Measurements from ENCODE around the gene ANGPTL2. TPM values are rescaled to one million over a fixed set of nuclear protein-coding genes. Genes with fewer than 3 reads are reported as not detected.

ANGPTL2 gene
- total and polyA plus RNA-seq, 2 of the 4 experiments (the other 2 are of a cell fraction) = 9.5 to 25.1 TPM

DNA sequence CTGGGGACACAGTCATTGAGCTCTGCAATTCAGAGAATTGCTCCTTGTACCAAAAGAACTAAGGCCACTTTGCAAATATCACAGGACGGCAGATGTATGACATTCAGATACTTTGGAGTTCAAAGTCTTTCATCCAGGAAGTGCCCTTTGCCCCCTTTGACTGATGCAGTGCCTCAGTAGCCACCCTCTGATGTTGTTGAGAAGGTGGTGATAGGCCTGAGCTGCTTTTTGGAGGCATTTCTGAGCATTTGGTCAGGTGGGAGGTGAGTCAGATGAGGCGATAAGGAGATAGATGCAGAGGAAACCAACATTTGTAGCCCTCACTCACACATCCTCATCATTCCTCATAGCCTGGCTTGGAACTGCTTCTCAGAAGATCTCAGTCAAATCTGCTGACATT, 63.4 kb downstream of the ANGPTL2 start:
- intact Hi-C loops (cut with micrococcal nuclease) (no loop called here), dilution Hi-C loops (cut with HindIII; ENCODE audit: low sequenced_read_pairs, unreplicated experiment) (no loop called here), in situ Hi-C loops (cut with MboI; ENCODE audit: low sequenced_read_pairs) (no loop called here)
- Histone ChIP-seq H4K8ac (ENCODE audit: low read depth in 2 of 2, low read length in 2 of 2) (no peak overlapping the region; a peak in 1 of 4 replicates), H2BK15ac (ENCODE audit: low read depth, low read length) (peak overlapping the region; percentile 38; the same call in 1 of the 3 replicates), H3K56ac (ENCODE audit: extremely low read depth, insufficient read depth, low read length) (no peak overlapping the region), H3K9me3 (ENCODE audit: control insufficient read depth, insufficient read depth, low read length) (no peaks in the 10 kb centered on the region), H4K5ac (ENCODE audit: low read depth, low read length) (no peak overlapping the region), H4K20me1 (ENCODE audit: insufficient read depth, low read length) (no peaks in the 10 kb centered on the region), H3K4me3 (ENCODE audit: insufficient read depth, low read depth, low read length) (no peak overlapping the region), H3K4me1 (ENCODE audit: control insufficient read depth, insufficient read depth, low read length) (peaks cover 8% of the 10 kb centered on the region), H3K4me2 (ENCODE audit: low read depth, low read length) (no peak overlapping the region), H2BK20ac (ENCODE audit: low read depth, low read length) (no peak overlapping the region), H3K18ac (ENCODE audit: low read depth, low read length) (no peak overlapping the region), H3K14ac (replicated peaks; ENCODE audit: low read depth, low read length) (no peak overlapping the region), H4K91ac (ENCODE audit: insufficient read depth, low read depth, low read length) (no peak overlapping the region; the same call in 1 of the 2 replicates), H3K9ac (ENCODE audit: low read depth, low read length) (no peak overlapping the region), H2AK9ac (replicated peaks; ENCODE audit: low read depth, low read length, poor library complexity) (no peak overlapping the region), H2BK5ac (ENCODE audit: low read depth, low read length, poor library complexity, severe bottlenecking) (no peak overlapping the region), H3K79me1 (ENCODE audit: low read depth in 1 of 2, low read length in 2 of 2) (no peaks in the 10 kb centered on the region), H3K27me3 (ENCODE audit: control insufficient read depth, insufficient read depth, low read length) (no peaks in the 10 kb centered on the region), H3K27ac (ENCODE audit: insufficient read depth, low read length) (no peak overlapping the region), H3K36me3 (ENCODE audit: control insufficient read depth, insufficient read depth, low read length) (no peaks in the 10 kb centered on the region), H2AK5ac (ENCODE audit: low read depth, low read length) (0 out of 2 replicates have a peak overlapping the region, but pooled peaks have one; percentile 28), H2BK120ac (ENCODE audit: low read depth, low read length) (no peak overlapping the region), H3K4ac (ENCODE audit: low read depth, low read length) (peak overlapping the region; percentile 25), H2AFZ (replicated peaks; ENCODE audit: low read length, poor library complexity) (no peak overlapping the region), H3K23ac (ENCODE audit: low read depth, low read length) (no peak overlapping the region), H3K9me1 (ENCODE audit: insufficient read depth, low read length) (peaks cover 15% of the 10 kb centered on the region)
- ChIA-PET CTCF (no interaction called here), POLR2A (ENCODE audit: unreplicated experiment) (no interaction called here)
- TF ChIP-seq MXI1 (IDR thresholded peaks at IDR 0.05; ENCODE audit: borderline replicate concordance, low read depth, low read length) = no peak
- TF ChIP-seq CHD1 (IDR thresholded peaks at IDR 0.05; ENCODE audit: low read depth, low read length) = no peak
- TF ChIP-seq MAZ (IDR thresholded peaks at IDR 0.05; ENCODE audit: borderline replicate concordance, low read depth, low read length) = no peak
- no peak for TF ChIP-seq MAFK (IDR thresholded peaks at IDR 0.05; ENCODE audit: low read depth, low read length)
- no peak for TF ChIP-seq RCOR1 (IDR thresholded peaks at IDR 0.05; ENCODE audit: insufficient replicate concordance, low read length)
- TF ChIP-seq, protein P1, sequence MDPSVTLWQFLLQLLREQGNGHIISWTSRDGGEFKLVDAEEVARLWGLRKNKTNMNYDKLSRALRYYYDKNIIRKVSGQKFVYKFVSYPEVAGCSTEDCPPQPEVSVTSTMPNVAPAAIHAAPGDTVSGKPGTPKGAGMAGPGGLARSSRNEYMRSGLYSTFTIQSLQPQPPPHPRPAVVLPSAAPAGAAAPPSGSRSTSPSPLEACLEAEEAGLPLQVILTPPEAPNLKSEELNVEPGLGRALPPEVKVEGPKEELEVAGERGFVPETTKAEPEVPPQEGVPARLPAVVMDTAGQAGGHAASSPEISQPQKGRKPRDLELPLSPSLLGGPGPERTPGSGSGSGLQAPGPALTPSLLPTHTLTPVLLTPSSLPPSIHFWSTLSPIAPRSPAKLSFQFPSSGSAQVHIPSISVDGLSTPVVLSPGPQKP (IDR thresholded peaks at IDR 0.05; ENCODE audit: borderline replicate concordance, low read depth, low read length) = no peak
- TF ChIP-seq CEBPB (IDR thresholded peaks at IDR 0.05; ENCODE audit: low read depth, low read length) = no peak
- no peak for TF ChIP-seq RFX5 (IDR thresholded peaks at IDR 0.05; ENCODE audit: low read depth, low read length)
- TF ChIP-seq, protein P2, sequence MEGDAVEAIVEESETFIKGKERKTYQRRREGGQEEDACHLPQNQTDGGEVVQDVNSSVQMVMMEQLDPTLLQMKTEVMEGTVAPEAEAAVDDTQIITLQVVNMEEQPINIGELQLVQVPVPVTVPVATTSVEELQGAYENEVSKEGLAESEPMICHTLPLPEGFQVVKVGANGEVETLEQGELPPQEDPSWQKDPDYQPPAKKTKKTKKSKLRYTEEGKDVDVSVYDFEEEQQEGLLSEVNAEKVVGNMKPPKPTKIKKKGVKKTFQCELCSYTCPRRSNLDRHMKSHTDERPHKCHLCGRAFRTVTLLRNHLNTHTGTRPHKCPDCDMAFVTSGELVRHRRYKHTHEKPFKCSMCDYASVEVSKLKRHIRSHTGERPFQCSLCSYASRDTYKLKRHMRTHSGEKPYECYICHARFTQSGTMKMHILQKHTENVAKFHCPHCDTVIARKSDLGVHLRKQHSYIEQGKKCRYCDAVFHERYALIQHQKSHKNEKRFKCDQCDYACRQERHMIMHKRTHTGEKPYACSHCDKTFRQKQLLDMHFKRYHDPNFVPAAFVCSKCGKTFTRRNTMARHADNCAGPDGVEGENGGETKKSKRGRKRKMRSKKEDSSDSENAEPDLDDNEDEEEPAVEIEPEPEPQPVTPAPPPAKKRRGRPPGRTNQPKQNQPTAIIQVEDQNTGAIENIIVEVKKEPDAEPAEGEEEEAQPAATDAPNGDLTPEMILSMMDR (conservative IDR thresholded peaks at IDR 0.05; ENCODE audit: low read depth, low read length) = no peak
- TF ChIP-seq RAD21 (IDR thresholded peaks at IDR 0.05; ENCODE audit: low read length) = no peak
- TF ChIP-seq FOS (IDR thresholded peaks at IDR 0.05; ENCODE audit: low read depth, low read length) = no peak
- TF ChIP-seq BHLHE40 (IDR thresholded peaks at IDR 0.05; ENCODE audit: low read depth, low read length) = no peak
- no peak for TF ChIP-seq POLR2A (IDR thresholded peaks at IDR 0.05; ENCODE audit: low read depth, low read length)
- no peak for TF ChIP-seq NFE2L2 (IDR thresholded peaks at IDR 0.05; ENCODE audit: low read depth, low read length)
- peak; percentile 17 for DNase-seq
- no TSS peak for BruUV-seq (replicated peaks)
- WGBS, 2 experiments (ENCODE audit: extremely low coverage in 2 of 2, insufficient read length in 1 of 2) = no CpG with 5 or more reads among the region's 2 CpGs
- ATAC-seq (ENCODE audit: low read depth) = no peak
